ENCODE data around the gene BMP7.
A peak's percentile ranks its signal among the peaks of the same experiment; 100 is the strongest.

Gene BMP7

GRCh38 chr20:57199656-57200405 lies 66.6 kb downstream of the BMP7 start:
- no peak for TF ChIP-seq CTCF (IDR thresholded peaks at IDR 0.05)

DNA sequence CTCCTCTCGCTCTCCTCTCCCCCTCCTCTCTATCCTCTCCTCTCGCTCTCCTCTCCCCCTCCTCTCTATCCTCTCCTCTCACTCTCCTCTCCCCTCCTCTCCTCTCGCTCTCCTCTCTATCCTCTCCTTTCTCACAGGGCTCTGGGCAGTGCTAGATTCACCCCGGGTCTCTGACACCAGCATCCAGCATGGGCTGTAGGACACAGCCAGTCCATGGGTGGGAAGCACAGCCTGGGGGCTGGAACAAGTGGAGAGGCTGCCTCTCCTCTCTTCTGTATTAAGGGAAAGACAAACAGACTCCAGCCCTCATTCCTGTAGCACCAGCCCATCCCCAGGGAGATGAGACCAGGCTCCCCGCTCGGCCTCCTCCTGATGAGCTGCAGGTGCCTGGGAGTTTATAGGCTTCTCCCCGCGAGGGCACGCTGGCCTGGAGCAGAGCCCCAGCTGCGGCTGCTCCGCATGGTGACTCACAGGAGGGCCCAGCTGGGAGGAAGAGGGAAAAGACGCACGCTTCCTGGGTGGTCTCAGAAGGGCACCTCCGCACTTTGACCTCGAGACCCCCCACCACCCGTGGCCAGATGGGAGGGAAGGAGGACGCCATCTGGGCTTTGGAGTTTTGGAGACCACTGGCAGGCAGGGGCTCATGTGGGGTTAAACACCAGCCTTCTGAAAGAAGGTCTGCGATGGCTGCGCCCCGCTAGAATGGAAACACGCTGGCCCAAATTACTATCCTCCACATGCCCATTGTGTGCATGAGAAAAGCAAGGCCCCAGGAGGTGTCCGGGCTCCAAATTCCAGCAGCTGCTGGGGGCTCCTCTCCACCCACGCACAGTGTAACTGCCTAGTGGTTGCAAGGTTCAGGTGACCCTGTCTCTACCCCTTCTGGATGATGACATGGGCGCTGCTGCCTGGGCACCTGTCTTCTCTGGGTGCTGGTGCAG lies 68.0 kb downstream of the BMP7 start:
- H3K4me1 Mint-ChIP-seq: peaks cover 23% of the 10 kb centered on the region
- TF ChIP-seq CTCF (IDR thresholded peaks at IDR 0.05): no peak
- H3K27ac Mint-ChIP-seq: no peak overlapping the region
- peak; percentile 41 for DNase-seq
- H3K36me3 Mint-ChIP-seq (ENCODE audit: low read depth): peaks cover 41% of the 10 kb centered on the region
- H3K27me3 Mint-ChIP-seq (ENCODE audit: low read depth, poor library complexity): peaks cover 4% of the 10 kb centered on the region
- H3K4me3 Mint-ChIP-seq: no peak overlapping the region
- no peaks in the 10 kb centered on the region for H3K9me3 Mint-ChIP-seq

More at GRCh38 chr20:57199656-57200405, 66.6 kb downstream of the BMP7 start:
- Mint-ChIP-seq H3K36me3 (ENCODE audit: low read depth) (peaks cover 46% of the 10 kb centered on the region), H3K27ac (peak overlapping the region; percentile 71), H3K4me1 (peaks cover 31% of the 10 kb centered on the region), H3K4me3 (no peak overlapping the region), H3K9me3 (peaks cover 5% of the 10 kb centered on the region), H3K27me3 (ENCODE audit: low read depth, poor library complexity) (peaks cover 4% of the 10 kb centered on the region)
- DNase-seq: no peak

- H3K9me3 Mint-ChIP-seq: no peaks in the 10 kb centered on the region
- H3K4me3 Mint-ChIP-seq: no peak overlapping the region
- no peak overlapping the region for H3K27ac Mint-ChIP-seq
- TF ChIP-seq CTCF (IDR thresholded peaks at IDR 0.05): no peak
- H3K27me3 Mint-ChIP-seq (ENCODE audit: low read depth, poor library complexity): peaks cover 4% of the 10 kb centered on the region
- H3K4me1 Mint-ChIP-seq: peaks cover 19% of the 10 kb centered on the region
- no peak for DNase-seq
- H3K36me3 Mint-ChIP-seq (ENCODE audit: low read depth): peaks cover 34% of the 10 kb centered on the region
Measured at GRCh38 chr20:57197352-57198131, 68.9 kb downstream of the BMP7 start.

DNA sequence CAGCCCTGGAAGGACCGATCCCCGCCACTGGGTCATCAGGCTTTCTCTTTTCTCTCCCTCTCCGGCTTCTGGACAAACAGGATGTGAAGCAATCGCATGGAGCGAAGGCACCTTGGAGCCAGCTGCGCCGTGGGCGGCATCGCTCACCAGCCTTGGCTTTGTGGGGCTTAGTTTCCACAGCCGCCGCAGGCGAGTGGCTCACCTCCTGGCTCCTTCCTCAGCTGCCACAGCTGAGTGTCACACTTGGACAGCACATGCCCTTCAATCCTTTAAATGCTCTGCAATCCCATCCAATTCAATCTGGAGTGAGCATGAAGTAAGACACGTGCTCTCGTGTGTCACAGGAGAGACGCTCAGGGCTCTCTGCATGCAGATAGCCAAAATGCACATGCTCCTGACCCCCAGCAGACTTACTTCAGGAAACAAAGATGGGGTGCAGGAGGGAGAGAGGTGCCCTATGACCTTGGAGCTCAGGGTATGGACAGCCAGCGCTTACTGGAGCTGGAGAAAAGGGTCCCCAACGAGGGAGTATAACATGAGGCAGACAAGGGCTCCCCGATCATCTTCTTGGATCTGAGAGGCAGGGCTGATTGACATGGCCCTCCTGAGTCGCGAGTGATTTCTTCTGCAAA lies 70.9 kb downstream of the BMP7 start:
- TF ChIP-seq CTCF (IDR thresholded peaks at IDR 0.05): no peak
- peaks cover 21% of the 10 kb centered on the region for H3K4me1 Mint-ChIP-seq
- no peak overlapping the region for H3K4me3 Mint-ChIP-seq
- H3K27ac Mint-ChIP-seq: peak overlapping the region; percentile 24
- H3K27me3 Mint-ChIP-seq (ENCODE audit: low read depth, poor library complexity): peaks cover 3% of the 10 kb centered on the region
- H3K36me3 Mint-ChIP-seq (ENCODE audit: low read depth): peaks cover 23% of the 10 kb centered on the region
- no peak for DNase-seq
- H3K9me3 Mint-ChIP-seq: no peaks in the 10 kb centered on the region

- H3K27me3 Mint-ChIP-seq (ENCODE audit: low read depth, poor library complexity): peaks cover 3% of the 10 kb centered on the region
- H3K36me3 Mint-ChIP-seq (ENCODE audit: low read depth): peaks cover 25% of the 10 kb centered on the region
- DNase-seq: no peak
- no peak overlapping the region for H3K4me3 Mint-ChIP-seq
- no peaks in the 10 kb centered on the region for H3K9me3 Mint-ChIP-seq
- H3K27ac Mint-ChIP-seq: no peak overlapping the region
- no peak for TF ChIP-seq CTCF (IDR thresholded peaks at IDR 0.05)
- peaks cover 23% of the 10 kb centered on the region for H3K4me1 Mint-ChIP-seq
Measured at GRCh38 chr20:57195023-57195422, 71.4 kb downstream of the BMP7 start.
